GM21576 (cell line): ENCODE results near the gene RAB3IL1.
"Not testable (repeated sequence)": the region's sequence is repeated elsewhere in the genome, so short reads cannot be mapped to it uniquely, and the experiment has no call there.

Experiments
- ATAC-seq: cut with Tn5 transposase; IDR thresholded peaks from one replicate; pipeline ENCODE4 v1.9.1; 2021; ENCODE audit warnings: mild to moderate bottlenecking, moderate library complexity; ENCODE audit not compliant: unreplicated experiment

Gene RAB3IL1

GRCh38 chr11:61917334-61918109, at the start of gene RAB3IL1:
TSS of gene RAB3IL1 (minus strand) at chr11:61917566. CDS start at chr11:61917367, 199 bp downstream.
- no peak for ATAC-seq

- ATAC-seq, result no peak
Observed at GRCh38 chr11:61966734-61967115, 49.4 kb upstream of the RAB3IL1 start.

DNA sequence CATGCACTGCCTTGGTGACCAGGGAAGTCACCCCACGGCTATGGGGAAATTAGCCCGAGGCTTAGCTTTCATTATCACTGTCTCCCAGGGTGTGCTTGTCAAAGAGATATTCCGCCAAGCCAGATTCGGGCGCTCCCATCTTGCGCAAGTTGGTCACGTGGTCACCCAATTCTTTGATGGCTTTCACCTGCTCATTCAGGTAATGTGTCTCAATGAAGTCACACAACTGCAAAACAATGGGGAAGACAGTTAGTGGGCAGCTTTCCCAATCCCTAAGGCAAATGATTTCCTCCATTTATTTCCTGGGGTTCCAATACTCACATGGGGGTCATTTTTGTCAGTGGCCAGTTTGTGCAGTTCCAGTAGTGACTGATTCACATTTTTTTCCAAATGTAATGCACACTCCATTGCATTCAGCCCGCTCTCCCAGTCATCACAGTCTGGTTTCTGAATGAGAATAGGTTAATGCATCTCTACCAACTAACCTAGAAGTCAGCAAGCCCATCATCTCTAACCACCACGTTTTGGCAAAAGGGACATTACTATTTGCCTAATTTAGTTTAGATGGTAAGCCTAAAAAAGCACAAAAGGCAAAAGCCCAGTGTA, 47.4 kb upstream of the RAB3IL1 start:
- ATAC-seq, result not testable (repeated sequence)

DNA sequence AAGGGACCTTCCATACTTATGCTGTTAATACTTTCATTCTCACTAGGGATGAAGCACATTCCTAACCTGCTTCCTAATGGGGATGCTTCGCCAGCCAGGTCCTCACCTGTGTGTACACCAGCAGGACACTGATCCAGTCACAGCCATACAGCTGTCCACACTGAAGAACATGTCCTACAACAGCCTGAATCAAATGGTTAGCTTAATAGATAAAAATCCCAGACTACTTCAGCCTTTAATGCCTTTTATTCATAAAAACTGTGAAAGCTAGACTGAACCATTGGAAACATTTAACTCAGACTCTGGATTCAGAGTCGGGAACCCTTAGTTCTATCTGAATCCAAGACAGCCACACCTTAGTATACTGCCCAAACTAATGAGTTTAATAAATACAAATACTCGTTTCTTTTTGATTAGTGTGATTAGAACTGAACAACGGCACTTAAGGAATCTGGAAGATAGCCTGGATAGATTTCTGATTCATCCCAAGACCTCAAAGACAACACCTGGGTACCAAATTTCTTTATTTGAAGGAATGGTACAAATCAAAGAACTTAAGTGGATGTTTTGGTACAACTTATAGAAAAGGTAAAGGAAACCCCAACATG, 46.8 kb upstream of the RAB3IL1 start:
- ATAC-seq, result no peak

- ATAC-seq, result no peak
Observed at GRCh38 chr11:61963282-61964057, 46.1 kb upstream of the RAB3IL1 start.

GRCh38 chr11:61963016-61963281, 45.6 kb upstream of the RAB3IL1 start:
- ATAC-seq, result no peak

- no peak for ATAC-seq
Observed at GRCh38 chr11:61962213-61963015, 45.0 kb upstream of the RAB3IL1 start.

DNA sequence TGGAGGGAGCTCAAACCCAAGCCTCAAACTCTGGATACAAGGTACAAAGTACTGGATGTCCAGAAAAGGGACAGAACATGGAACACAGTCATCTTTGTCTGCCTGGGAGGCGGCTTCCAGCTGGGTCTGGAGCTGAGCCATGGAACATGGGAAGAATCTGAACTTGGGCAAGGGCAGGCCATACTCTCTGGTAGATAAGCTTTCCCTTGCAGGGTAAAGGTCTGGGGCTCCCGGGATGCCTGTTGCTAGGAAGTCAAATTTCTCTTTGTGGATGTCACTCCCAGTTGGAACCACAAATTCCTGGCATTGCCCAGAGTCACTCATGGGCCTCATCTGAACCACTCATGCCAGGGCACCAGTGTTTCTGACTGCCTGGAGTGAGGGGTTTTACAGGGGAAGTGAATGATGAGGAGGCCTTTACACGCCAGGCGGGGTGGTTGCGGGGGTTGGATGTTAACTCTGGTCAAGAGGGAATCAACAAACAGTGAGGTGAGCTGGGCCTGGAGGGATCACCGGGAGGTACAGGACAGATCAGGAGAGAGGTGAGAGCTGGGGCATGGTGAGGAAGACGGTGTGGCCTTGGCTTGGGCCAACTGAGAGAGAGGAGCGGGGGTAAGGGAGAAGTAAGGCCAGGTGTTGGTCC, 44.3 kb upstream of the RAB3IL1 start:
- no peak for ATAC-seq

DNA sequence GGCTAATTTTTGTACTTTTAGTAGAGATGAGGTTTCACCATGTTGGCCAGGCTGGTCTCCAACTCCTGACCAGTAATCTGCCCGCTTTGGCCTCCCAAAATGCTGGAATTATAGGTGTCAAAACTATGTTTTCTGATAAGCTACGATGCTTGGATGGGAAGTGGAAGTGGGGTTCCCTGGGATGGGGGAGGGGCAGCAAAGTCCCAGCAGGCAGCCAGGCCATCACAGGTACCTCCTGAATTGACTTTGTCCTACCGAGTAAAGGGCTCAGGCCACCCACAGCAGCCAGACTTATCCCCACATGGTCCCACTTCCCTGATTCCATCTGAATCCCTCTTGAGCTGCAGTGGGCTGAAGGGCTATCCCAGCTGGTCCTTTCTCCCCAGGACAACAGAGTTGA, 43.2 kb upstream of the RAB3IL1 start:
- ATAC-seq, result no peak

DNA sequence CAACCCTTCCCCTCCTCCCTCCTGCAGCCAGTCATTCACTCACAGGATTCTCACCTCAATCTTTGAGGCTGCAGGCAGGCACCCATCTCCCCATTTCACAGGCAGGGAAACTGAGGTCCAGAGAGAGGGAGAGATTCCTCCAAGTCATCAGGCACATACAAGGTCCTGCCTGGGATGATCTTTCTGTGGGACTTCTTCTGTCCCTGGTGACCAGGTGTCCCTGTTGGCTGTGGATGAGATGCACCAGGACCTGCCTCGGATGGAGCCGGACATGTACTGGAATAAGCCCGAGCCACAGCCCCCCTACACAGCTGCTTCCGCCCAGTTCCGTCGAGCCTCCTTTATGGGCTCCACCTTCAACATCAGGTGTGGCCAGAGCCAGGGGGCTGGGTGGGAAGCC, 42.3 kb upstream of the RAB3IL1 start:
- ATAC-seq, result no peak

GRCh38 chr11:61959114-61959513, 41.7 kb upstream of the RAB3IL1 start:
- no peak for ATAC-seq

DNA sequence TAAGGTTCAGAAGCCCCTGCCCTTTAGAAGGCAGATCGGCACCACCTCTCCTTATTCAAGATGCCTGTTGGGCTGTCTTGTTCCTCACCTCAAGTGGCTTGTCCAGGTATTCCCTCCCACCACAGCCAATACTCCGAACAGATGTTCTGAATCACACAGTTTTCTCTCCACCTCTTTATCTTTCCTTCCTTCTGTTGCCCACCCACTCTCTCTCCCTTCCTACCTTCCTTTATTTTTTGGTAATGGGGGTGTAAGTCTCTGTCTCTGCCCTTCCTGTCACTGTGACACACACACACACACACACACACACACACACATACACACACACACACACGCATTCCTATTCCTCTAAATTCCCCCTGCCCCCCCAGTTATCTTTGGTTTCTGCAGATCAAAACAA, 41.2 kb upstream of the RAB3IL1 start:
- ATAC-seq, result no peak

GRCh38 chr11:61957021-61957770, 39.8 kb upstream of the RAB3IL1 start:
- ATAC-seq, result no peak

- ATAC-seq, result no peak
Observed at GRCh38 chr11:61956191-61957020, 39.0 kb upstream of the RAB3IL1 start.

GRCh38 chr11:61955422-61956135, 38.2 kb upstream of the RAB3IL1 start:
- no peak for ATAC-seq

DNA sequence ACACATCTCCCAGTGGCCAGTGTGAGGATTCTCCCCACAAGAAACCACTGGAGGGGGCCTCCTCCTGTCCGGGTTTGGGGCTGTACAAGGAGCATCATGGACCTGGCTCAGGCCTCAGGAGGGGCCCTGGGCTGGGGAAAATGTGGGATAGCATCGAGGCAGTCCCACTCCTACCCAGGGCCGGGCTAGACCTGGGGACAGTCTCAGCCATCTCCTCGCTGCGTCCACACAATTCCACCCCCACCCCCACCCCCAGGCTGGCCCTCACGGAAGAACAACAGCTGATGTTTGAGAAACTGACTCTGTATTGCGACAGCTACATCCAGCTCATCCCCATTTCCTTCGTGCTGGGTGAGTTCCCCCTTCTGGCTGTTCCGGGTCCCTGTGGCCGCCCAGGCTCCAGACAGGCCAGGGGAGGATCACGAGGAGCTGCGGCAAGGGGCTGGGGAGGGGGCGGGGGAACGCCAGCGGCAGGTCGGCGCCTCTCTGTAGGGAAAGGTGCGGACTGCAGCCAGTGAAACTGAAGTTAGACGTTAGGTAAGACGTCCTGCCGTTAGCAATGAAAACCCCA, 37.6 kb upstream of the RAB3IL1 start:
- ATAC-seq, result no peak

GRCh38 chr11:61954106-61954850, 36.9 kb upstream of the RAB3IL1 start:
- ATAC-seq, result no peak
